Gastrocnemius medialis (tissue), 4 donors: ENCODE data around the gene MAPK12. TPM values are rescaled to one million over a fixed set of nuclear protein-coding genes. Genes with fewer than 3 reads are reported as not detected.
A peak's percentile ranks its signal among the peaks of the same experiment; 100 is the strongest.

Source experiments
- ATAC-seq, 2 donors: fragments of 150-250 bp; one replicate each; pipeline ENCODE4 v1.9.1; 2016
- DNase-seq, 2 donors: peaks; one replicate each; pipeline ENCODE4 v3.0.0-alpha.2; 2019
- H3K27ac ChIP-seq, 4 donors: fragments of 200-600 bp; sonication (generic); 1 replicate in 1 of 4; 2 replicates in 3 of 4; pipeline ENCODE4 v1.5.1; 2016 to 2018; ENCODE audit warnings: mild to moderate bottlenecking in 2 of 4, moderate library complexity in 1 of 4
- H3K27me3 ChIP-seq, 3 donors: fragments of 200-600 bp; sonication (generic) in 2 of 3; 1 replicate in 1 of 3; 2 replicates in 2 of 3; pipeline versions ENCODE4 v1.5.1 to v1.6.0; 2016 to 2019; ENCODE audit warnings: mild to moderate bottlenecking in 1 of 3, moderate library complexity in 1 of 3
- H3K36me3 ChIP-seq, 2 donors: fragments of 200-600 bp; sonication (generic) in 1 of 2; one replicate each; pipeline ENCODE4 v1.5.1; 2017 to 2018
- H3K4me1 ChIP-seq, 2 donors: fragments of 200-600 bp; sonication (generic) in 1 of 2; one replicate each; pipeline ENCODE4 v1.5.1; 2016 to 2017; ENCODE audit warnings: mild to moderate bottlenecking in 2 of 2
- H3K4me3 ChIP-seq, 4 donors: fragments of 200-600 bp; sonication (generic) in 3 of 4; 1 replicate in 1 of 4; 2 replicates in 3 of 4; pipeline ENCODE4 v1.5.1; 2016 to 2019; ENCODE audit warnings: mild to moderate bottlenecking in 2 of 4
- H3K9me3 ChIP-seq, 3 donors: fragments of 200-600 bp; sonication (generic) in 2 of 3; 1 replicate in 1 of 3; 2 replicates in 2 of 3; pipeline ENCODE4 v1.5.1; 2016 to 2019
- CTCF ChIP-seq, 5 experiments: fragments of 450-650 bp in 3 of 5; fragments of 200-600 bp in 2 of 5; sonication (generic) in 2 of 5; IDR thresholded peaks in 4 of 5; conservative IDR thresholded peaks in 1 of 5; 1 replicate in 4 of 5; 2 replicates in 1 of 5; pipeline ENCODE4 v1.5.1; 2016 to 2019; ENCODE audit warnings: antibody characterized with exemption in 5 of 5, mild to moderate bottlenecking in 3 of 5, moderate library complexity in 3 of 5
- POLR2A ChIP-seq, 2 donors: fragments of 450-650 bp; IDR thresholded peaks; one replicate each; pipeline ENCODE4 v1.6.1; 2017; ENCODE audit warnings: antibody characterized with exemption in 2 of 2, mild to moderate bottlenecking in 2 of 2, moderate library complexity in 2 of 2
- in situ Hi-C, 4 donors: fragments of 200-750 bp; cut with MboI; loops; one replicate each; pipeline versions ENCODE4 v1.15.0 to v1.8.0; 2017; ENCODE audit warnings: low sequenced_read_pairs in 4 of 4
- intact Hi-C: fragments of 100-400 bp; cut with DNase I; formaldehyde crosslinking; loops from one replicate; pipeline ENCODE4 v1.15.1; 2023; ENCODE audit warnings: low total_unique reads
- total RNA-seq, 4 donors: library from RNA; depleted of rRNA; stranded (reverse); fragments of >200 nt; gene quantifications; one replicate each; pipeline versions ENCODE4 v1.1.0 to v1.2.3, GENCODE V29; 2016

Gene MAPK12
- total RNA-seq, 4 donors from 2014 or later: 126 to 290 (median 219) TPM

- Histone ChIP-seq H3K36me3 (no peaks in the 10 kb centered on the region), H3K4me1 (peaks cover 16 to 37% of the 10 kb centered on the region in 2 donors), H3K4me3 (no peak overlapping the region), H3K27ac (peak overlapping the region in 1 of 4 donors; percentile 34), H3K27me3 (peaks cover 0 to 5% (median 4%) of the 10 kb centered on the region in 3 donors), H3K9me3 (no peaks in the 10 kb centered on the region)
- ATAC-seq (no peak), DNase-seq (no peak)
- in situ Hi-C loops (no loop called here), intact Hi-C loops (no loop called here)
- TF ChIP-seq CTCF (IDR thresholded peaks at IDR 0.05 in 4 of 5, conservative IDR thresholded peaks at IDR 0.05 in 1 of 5) (no peak), POLR2A (IDR thresholded peaks at IDR 0.05) (no peak)
Measured at GRCh38 chr22:50303515-50303847, 42.0 kb upstream of the MAPK12 start.

GRCh38 chr22:50302564-50302963 is 41.1 kb upstream of the MAPK12 start:
- H3K4me1 ChIP-seq: peaks cover 16 to 37% of the 10 kb centered on the region in 2 donors
- no peak for DNase-seq

GRCh38 chr22:50302041-50302541 is 40.6 kb upstream of the MAPK12 start:
- Histone ChIP-seq H3K9me3 (no peaks in the 10 kb centered on the region), H3K4me3 (no peak overlapping the region), H3K27me3 (peaks cover 0 to 5% (median 4%) of the 10 kb centered on the region in 3 donors), H3K27ac (no peak overlapping the region), H3K36me3 (no peaks in the 10 kb centered on the region), H3K4me1 (peaks cover 16 to 37% of the 10 kb centered on the region in 2 donors)
- in situ Hi-C loops: no loop called here
- ATAC-seq (no peak), DNase-seq (no peak)
- intact Hi-C loops: no loop called here
- TF ChIP-seq POLR2A (IDR thresholded peaks at IDR 0.05) (no peak), CTCF (IDR thresholded peaks at IDR 0.05 in 4 of 5, conservative IDR thresholded peaks at IDR 0.05 in 1 of 5) (no peak)

More at GRCh38 chr22:50302564-50302963, 41.1 kb upstream of the MAPK12 start:
- Histone ChIP-seq H3K27me3 (peaks cover 0 to 5% (median 4%) of the 10 kb centered on the region in 3 donors), H3K9me3 (no peaks in the 10 kb centered on the region), H3K36me3 (no peaks in the 10 kb centered on the region), H3K27ac (no peak overlapping the region), H3K4me3 (no peak overlapping the region)
- no peak for TF ChIP-seq POLR2A (IDR thresholded peaks at IDR 0.05)
- TF ChIP-seq CTCF (IDR thresholded peaks at IDR 0.05 in 4 of 5, conservative IDR thresholded peaks at IDR 0.05 in 1 of 5): no peak
- intact Hi-C loops (no loop called here), in situ Hi-C loops (no loop called here)
- no peak for ATAC-seq

- Histone ChIP-seq H3K4me3 (no peak overlapping the region), H3K27me3 (peaks cover 0 to 4% (median under 1%) of the 10 kb centered on the region in 3 donors), H3K4me1 (peaks cover 16 to 34% of the 10 kb centered on the region in 2 donors), H3K36me3 (no peaks in the 10 kb centered on the region), H3K9me3 (no peaks in the 10 kb centered on the region), H3K27ac (no peak overlapping the region)
- in situ Hi-C loops: no loop called here
- intact Hi-C loops: no loop called here
- ATAC-seq (no peak), DNase-seq (no peak)
- TF ChIP-seq CTCF (IDR thresholded peaks at IDR 0.05 in 4 of 5, conservative IDR thresholded peaks at IDR 0.05 in 1 of 5) (no peak), POLR2A (IDR thresholded peaks at IDR 0.05) (no peak)
Measured at GRCh38 chr22:50301581-50301991, 40.1 kb upstream of the MAPK12 start.
